D721Med (cell line): ENCODE data around the gene SPATA3.

Experiments used
- DNase-seq: peaks from one replicate; pipeline ENCODE4 v3.0.0; 2011; ENCODE audit warnings: low spot score; ENCODE audit not compliant: insufficient read length
- FAIRE-seq: peaks from 2 replicates; lab custom pipeline; 2011; peaks lifted over from hg19 to GRCh38; lab: Jason Lieb, UNC
- TF ChIP-seq, protein P1 (sequence below): IDR thresholded peaks from 2 replicates; pipeline ENCODE4 v1.5.1; 2012; ENCODE audit warnings: mild to moderate bottlenecking, control low read depth; ENCODE audit not compliant: insufficient read depth; ENCODE audit errors: missing control alignments

SPATA3 gene

DNA sequence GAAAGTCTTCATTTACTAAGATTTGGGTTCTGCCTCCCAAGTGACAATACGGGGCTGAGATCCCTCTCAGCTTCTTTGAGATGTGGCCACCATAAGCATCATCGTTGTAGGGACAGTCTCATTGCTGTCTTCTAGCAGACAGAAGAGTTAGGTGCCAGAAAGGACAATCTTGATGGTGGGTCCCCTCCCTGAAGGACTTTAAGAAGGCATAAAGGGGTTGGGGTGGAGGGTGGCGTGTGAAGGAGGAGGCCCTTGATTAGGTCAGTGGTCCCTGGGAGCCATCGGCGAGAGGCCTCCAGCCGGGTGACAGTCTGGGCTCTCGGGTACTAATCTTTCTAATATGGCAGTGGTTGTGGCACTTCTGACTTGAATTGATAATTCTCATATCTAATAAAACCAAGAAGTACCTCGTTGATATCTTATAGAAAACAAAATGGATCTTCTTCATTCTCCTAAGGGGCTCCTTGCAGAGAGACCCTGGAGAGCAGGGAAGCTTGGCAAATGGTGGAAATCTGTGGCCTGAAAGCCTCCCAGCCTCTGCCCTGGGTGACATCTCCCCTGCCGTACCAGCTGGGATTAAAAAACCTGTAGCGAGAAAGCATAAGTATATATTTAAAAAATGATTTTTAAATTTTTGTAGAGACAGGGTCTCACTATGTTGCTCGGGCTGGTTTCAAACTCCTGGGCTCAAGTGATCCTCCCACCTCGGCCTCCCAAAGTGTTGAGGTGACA lies 53.5 kb downstream of the SPATA3 start:
- FAIRE-seq (no peak), DNase-seq (no peak)
- TF ChIP-seq, protein P1, sequence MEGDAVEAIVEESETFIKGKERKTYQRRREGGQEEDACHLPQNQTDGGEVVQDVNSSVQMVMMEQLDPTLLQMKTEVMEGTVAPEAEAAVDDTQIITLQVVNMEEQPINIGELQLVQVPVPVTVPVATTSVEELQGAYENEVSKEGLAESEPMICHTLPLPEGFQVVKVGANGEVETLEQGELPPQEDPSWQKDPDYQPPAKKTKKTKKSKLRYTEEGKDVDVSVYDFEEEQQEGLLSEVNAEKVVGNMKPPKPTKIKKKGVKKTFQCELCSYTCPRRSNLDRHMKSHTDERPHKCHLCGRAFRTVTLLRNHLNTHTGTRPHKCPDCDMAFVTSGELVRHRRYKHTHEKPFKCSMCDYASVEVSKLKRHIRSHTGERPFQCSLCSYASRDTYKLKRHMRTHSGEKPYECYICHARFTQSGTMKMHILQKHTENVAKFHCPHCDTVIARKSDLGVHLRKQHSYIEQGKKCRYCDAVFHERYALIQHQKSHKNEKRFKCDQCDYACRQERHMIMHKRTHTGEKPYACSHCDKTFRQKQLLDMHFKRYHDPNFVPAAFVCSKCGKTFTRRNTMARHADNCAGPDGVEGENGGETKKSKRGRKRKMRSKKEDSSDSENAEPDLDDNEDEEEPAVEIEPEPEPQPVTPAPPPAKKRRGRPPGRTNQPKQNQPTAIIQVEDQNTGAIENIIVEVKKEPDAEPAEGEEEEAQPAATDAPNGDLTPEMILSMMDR = no peak

DNA sequence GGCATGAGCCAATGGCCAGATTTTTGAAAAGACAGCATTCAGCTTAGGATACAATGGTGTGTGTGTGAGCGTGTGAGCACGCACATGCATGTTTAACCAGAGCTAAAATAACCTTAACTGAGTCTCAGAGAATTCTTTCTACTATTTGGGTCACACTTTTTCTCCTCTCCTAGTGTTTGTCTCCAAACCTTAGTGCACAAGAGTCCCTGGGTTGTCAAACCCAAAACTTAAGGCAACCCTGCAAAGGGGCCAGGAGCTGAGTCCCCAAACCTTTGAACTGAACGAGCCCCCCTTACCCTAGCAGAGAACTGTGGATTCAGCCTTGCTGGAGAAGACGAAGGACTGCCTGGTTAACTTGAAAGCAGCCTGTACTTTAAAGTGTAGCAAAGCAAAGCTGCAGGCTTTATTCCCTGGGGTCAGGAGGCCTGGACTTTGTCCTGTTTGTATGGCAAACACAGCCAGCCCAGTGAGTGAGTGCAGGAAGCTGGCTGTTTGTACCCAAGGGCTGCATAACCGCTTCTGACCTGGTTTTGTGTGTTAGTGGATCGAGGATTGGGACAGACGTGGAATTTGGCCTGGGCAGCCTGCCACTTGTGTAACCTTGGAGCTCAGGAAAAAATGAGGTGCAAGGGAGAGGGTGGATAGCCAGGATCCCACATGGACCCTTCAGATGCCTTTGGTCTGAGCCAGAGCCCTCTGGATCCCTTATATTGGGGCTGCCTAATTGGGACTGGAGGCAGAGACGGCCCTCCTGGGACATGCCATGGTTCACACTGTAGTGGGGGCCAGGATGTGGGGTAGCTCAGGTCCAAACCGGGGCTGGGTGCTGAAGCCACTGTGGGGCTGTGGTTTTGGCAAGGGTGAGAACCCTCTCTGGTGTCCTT lies 54.3 kb downstream of the SPATA3 start:
- DNase-seq = no peak
- no peak for FAIRE-seq
- TF ChIP-seq, protein P1 = no peak

DNA sequence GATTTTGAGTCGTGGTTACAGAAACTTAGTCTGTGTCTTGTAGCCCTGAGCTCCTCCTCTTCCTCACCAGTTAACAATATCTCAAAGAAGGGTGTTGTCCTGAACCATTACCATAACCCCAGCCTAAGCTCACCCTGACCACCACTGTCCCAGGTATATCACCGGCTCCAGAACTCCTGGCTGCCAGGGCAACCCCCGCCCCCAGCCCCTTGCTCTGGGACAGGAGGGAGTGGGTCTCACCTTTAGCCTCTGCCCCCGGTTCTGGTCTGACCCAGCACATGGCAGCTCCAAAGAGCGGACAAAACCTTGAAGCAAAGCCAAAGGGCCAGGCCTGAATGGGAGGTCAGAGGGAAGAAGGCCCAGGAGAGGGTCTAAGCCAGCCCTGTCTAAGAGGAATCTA lies 55.2 kb downstream of the SPATA3 start:
- DNase-seq (no peak), FAIRE-seq (no peak)
- TF ChIP-seq, protein P1 = no peak

DNA sequence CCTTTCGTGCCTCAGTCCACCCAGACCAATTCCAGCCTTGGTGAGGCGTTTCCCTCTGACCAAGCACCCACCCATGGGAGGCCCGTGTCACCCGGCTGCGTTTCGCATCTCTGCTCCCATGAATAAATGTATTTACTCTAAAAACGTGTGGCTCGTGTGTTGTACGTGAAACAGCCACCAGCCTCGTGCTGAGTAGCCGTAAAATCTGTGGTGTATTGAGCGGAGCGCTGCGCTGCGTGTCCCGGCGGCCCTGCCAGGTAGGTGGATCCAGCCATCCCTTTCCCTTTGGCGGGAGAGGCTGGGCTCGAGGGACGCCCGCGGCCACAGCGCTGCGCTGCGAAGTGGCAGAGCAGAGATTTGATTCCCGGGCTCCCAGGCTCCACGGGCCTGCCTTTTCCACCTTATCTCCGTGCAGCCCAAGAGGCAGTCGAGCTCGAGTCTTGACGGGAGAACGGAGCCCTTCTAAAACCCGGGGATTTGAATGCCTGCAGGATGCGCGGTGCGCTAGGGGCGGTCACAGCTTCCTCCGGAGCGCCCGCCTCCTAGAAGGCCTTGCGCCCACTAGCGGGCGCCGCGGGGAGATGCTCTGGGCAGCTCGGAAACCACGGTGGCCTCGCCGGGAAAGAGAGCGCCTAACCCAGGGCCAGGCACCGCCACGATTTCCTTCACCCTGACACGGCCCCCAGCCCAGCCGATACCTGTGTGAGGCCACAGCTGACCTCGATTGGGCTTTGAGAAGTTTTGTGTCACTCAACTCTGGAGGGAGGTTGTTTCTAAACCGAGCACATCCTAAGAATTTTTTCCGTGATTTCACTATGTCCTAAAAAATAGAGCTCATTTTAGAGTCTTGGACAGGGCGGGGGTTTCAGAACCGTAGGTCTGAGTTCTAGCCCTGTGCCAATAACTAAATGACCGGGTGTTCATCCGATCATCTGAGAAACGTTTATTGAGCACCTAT lies 56.9 kb downstream of the SPATA3 start:
- FAIRE-seq (no peak), DNase-seq (peak; percentile 51)
- TF ChIP-seq, protein P1 = peak; percentile 57

DNA sequence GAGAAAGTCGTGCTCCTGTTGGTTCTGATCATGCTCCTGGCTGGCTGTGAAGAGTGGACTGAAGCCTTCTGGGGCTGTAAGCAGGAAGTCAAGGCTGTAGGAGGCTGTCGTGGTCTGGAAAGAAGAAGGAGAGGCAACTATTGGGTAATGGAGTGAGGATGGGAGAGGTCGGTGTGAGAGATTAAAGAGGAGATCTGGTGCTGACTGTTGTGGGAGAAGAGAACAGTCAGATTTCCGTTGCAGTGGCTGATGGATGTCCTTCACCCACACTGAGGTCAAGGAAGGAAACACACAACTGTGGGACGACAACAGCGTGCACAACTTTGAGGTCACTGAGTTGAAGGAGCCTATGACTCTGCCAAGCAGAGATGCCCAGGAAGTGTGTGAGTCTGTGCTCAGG lies 57.9 kb downstream of the SPATA3 start:
- TF ChIP-seq, protein P1 = no peak
- FAIRE-seq = no peak
- DNase-seq = no peak

DNA sequence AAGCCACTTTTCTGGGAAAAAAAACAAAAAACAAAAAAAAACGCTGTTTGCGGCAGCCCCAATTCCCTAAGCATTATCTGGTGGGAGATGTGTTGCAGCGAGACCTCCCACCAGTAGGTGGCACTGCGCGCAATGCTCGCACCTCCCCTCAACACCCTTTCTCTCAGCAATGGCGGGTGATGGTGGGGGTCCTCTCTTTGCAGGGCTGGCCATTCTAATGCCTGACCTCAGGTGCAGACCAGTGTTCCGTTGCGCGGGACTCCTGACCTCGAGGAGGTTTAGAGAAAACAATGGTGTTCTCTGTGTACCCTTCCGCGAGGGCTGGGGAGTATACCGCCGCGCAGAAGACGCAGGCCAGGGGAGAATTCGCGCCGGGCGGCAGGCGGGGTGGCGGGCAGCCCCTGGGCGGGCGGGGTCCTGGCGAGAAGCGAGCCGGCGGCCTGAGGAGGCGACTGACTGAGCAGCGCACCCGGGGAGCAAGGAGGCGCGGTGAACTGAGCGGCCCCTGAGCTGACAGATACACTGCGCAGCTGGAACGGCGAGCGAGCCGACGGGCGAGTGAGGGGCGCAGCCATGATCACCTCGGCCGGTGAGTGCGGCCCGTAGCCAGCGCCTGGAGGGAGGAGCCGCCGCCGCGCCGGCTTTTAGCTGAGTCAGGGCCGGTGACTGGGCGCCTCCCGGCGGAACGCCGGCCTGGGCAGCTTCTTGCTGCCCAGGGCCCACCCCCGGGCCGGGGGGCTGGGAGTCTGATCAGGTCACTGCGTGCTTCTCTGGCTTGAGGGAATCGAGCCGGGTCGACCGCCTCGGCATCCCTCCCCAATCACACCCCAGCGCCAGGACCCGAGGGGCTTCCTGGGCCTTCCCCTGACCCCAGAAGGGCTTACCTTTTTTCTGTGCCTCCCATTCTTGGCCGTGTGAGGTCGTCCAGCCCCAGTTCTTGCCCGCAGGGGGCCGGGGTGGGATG lies 60.8 kb downstream of the SPATA3 start, which contains the start of gene PSMD1:
Gene PSMD1 (plus strand): TSS at position 415 of the 964 bp plus-strand sequence. CDS start 159 bp downstream, at position 574.
- peak; percentile 79 for DNase-seq
- TF ChIP-seq, protein P1 = peak; percentile 77
- FAIRE-seq = no peak
